GM13976 (cell line): ENCODE results near the gene AFAP1L2.

Experiments
- DNase-seq: peaks from one replicate; pipeline ENCODE4 v3.0.0; 2012; ENCODE audit warnings: low spot score
- in situ Hi-C: fragments of 300-500 bp; cut with MboI; formaldehyde crosslinking; loops from one replicate; pipeline ENCODE4 v1.12.0; 2022; ENCODE audit warnings: low sequenced_read_pairs, mixed read lengths, inconsistent platforms; ENCODE audit not compliant: unreplicated experiment
- TF ChIP-seq, protein P1 (sequence below): IDR thresholded peaks from 2 replicates; pipeline ENCODE4 v1.5.1; 2012; ENCODE audit warnings: borderline replicate concordance, mild to moderate bottlenecking; ENCODE audit not compliant: insufficient read depth; ENCODE audit errors: extremely low read depth, missing control alignments, control extremely low read depth

Gene AFAP1L2

DNA sequence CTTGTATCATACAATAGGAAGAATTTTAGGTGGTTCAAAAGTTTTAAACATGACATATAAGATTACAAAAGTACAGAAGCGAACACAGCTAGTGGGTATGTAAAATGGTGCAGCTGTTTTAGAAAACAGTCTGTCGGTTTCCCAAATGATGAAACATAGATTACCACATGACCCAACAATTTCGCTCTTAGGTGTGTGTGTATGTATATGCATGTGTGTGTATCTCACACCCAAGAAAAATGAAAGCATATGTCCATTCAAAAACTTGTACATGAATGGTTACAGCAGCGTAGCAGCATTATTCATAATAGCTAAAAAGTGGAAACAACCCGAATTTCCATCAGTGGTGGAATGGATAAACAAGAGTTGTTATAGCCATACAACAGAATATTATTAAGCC, 23.5 kb downstream of the AFAP1L2 start:
- TF ChIP-seq, protein P1, sequence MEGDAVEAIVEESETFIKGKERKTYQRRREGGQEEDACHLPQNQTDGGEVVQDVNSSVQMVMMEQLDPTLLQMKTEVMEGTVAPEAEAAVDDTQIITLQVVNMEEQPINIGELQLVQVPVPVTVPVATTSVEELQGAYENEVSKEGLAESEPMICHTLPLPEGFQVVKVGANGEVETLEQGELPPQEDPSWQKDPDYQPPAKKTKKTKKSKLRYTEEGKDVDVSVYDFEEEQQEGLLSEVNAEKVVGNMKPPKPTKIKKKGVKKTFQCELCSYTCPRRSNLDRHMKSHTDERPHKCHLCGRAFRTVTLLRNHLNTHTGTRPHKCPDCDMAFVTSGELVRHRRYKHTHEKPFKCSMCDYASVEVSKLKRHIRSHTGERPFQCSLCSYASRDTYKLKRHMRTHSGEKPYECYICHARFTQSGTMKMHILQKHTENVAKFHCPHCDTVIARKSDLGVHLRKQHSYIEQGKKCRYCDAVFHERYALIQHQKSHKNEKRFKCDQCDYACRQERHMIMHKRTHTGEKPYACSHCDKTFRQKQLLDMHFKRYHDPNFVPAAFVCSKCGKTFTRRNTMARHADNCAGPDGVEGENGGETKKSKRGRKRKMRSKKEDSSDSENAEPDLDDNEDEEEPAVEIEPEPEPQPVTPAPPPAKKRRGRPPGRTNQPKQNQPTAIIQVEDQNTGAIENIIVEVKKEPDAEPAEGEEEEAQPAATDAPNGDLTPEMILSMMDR, result no peak
- no peak for DNase-seq
- in situ Hi-C loops, result no loop called here

DNA sequence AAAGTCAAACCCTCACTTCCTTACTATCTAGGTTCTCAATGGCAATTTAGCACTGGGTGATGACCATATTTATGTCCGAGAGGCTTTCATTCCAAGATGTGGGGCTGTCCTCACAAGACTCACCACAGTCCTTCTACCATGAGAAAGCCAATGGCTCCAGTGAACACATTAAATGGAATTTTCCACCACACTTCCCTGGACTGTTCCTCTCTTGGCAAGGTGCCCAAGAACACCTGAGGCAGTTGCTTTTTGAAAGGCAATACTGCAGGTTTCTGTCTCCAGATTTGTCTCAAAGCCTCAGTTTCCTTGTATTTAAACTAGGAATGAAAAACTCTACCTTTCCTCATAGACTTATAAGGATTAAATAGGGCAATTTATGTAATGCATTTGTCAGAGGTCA, 24.2 kb downstream of the AFAP1L2 start:
- DNase-seq, result no peak
- in situ Hi-C loops, result no loop called here

DNA sequence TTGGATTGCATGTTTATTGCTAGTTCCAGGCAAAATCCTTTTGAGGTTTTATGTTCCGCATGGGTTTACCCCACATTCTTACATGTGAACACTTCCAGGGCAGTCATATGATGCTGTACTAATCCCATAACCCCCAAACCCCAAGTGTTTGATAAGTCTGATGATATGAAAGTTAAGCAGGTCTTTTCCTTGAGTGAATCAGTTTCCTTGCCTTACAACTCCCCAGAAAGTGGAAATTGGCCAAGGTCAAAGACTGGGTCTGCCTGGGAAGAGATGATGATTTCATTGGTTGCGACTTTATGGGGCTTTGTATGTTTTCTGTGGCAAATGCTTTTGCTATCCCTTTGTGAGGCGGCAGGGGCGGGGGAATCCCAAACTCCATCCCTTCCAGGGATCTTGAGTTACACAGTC, 24.7 kb downstream of the AFAP1L2 start:
- in situ Hi-C loops, result no loop called here
- no peak for DNase-seq
- TF ChIP-seq, protein P1, result no peak

More for the DNA sequence above, 24.2 kb downstream of the AFAP1L2 start:
- TF ChIP-seq, protein P1, result no peak

DNA sequence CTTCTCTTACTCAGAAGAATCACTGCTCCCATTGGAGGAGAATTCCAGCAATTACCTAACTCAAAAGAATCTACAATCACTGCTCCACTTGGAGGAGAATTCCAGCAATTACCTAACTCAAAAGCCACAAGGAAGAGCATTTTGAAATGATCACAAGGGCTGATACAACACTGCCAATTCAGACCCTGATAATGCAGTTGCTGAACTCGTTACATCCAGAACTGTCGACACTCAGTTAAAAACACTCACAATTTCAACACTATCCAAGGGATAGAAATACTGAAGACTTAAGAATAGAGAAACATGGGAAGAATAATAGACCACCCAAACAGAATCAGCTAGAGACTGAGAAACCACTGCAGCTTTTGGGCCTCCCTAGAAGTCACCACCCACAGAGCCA, 27.8 kb downstream of the AFAP1L2 start:
- no peak for DNase-seq
- in situ Hi-C loops, result no loop called here
- TF ChIP-seq, protein P1, result no peak

DNA sequence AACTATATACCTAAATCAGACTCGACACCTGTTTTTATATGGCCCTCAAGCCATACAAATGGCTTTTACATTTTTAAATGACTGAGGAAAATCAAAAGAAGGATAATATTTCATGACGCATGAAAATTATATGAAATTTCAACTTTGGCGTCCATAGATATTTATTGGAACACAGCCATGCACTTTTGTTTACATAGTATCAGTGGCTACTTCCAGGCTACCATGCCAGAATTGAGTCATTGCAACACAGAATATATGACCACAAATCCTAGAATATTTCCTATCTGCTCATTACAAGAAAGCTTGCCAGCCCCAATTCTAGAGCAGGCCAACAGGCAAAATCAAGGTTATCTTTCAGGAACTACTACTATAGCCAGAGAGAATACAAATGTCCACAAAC, 29.3 kb downstream of the AFAP1L2 start:
- in situ Hi-C loops, result no loop called here
- no peak for DNase-seq
- TF ChIP-seq, protein P1, result no peak

DNA sequence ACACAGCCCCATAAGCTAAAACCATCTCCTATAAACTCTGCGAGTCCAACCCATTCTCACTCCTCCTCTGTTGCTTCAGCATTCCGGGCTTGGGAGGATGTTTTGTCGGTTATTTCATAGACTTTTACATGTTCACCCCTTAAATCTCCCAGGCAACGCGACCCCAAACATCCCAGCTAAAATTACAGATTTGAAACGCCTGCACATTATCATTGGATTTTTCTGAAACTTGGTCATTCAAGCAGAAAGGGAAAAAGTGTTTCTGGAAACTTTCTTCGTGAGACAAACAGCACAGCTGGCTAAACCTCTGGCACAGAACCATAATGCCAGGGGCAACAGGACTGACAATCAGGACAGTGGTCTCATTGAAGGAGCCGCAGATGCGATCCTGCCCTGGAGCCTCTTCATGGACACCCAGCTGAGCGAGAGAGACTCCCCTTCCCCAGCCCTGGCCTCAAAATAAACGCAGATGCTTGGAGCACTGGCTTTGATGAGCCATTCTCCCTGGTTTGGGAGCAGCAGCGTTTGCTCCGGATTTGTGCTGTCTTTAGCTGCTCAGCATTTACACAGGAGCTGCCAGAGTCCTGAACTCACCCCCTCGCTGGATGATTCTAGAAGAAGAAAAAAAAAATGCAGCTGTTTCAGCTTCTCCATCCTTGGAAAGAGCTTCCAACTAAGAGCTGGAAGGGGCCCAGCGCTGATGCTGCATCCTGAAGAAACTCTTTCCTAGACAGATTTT, 30.1 kb downstream of the AFAP1L2 start:
- no peak for DNase-seq
- in situ Hi-C loops, result no loop called here
- TF ChIP-seq, protein P1, result no peak
